GM21367 (cell line): ENCODE results near the gene RBMS3.

ENCODE experiments used
- ATAC-seq: cut with Tn5 transposase; IDR thresholded peaks from one replicate; pipeline ENCODE4 v1.9.1; 2021; ENCODE audit not compliant: unreplicated experiment

Gene RBMS3

DNA sequence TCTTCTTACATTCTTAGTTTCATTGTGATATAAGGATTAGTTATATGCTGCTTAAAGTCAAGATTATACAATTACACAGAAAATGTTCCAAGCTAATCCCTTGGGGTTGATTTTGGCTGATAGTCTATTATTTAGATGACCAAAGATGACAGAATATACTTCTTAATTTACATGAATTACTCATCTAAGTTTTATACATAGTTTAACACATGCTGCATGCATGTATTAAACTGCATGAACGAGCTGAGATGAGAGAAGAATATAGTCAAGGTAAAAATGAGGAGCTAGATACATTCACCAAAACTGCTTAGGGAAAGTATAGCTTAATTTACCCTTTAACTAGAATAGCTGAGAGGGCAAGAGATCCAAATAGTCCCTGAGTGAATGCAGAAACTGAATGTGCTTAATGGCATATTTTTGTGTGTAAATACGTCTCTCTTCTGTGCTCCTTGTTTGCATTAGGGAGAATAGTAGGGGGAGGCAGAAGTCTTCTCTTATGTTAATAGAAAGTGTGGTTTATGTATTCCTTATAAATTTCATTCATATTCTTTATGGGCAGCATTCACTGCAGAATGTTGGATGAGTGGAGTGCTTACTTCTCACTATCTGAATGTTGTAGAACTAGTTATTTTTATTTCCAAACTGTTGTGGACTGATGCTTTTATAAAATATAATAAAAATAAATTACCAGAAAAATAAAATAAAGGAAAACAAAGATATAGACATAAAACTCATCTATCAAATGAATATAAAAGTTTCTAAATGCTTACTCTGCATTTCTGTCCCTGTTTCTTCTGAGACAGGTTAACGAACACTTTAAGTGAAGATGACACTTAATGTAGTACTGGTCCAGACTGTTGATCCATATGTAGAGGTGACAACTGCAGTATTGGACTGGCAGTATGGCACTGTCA, 327.8 kb downstream of the RBMS3 start:
- no peak for ATAC-seq

- no peak for ATAC-seq
Measured at GRCh38 chr3:29609328-29609811, 328.5 kb downstream of the RBMS3 start.

DNA sequence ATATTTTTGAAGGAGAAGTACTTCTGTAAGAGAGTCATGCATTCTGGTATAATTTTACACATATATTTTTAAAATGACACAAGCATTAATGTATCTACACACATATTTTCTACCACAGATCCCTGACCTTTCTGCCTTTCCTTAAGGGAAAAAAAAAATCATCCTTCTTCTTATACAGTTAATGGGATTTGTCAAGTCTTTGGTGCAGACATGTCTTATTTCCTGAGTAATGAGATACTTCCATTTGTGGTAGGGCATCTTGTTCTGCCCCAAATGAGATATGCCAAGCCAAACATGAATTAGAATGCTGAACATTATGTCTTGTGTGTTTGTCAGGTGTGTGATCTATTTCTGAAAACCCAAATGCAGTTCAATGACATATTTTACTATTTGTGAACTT, 329.9 kb downstream of the RBMS3 start:
- ATAC-seq, result no peak

GRCh38 chr3:29611252-29611651, 330.4 kb downstream of the RBMS3 start:
- no peak for ATAC-seq

DNA sequence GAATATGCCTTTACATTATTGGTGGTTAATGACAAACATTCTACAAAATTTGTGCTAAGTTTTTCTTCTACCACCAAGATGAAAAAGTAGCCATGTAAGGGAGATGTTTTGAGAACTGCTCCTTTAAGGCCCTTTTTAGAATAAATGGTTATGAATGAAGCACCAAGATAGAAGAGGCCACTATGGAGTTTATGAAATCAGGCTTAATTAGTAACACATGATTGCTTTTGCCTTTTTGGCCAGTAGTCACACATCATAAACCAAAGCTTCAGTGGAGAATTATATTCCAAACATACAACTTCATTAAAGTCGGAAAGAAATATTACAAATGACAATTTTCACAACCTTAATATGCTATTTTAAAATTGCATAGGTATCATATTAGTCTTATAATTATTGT, 331.7 kb downstream of the RBMS3 start:
- no peak for ATAC-seq

GRCh38 chr3:29614954-29615353, 334.1 kb downstream of the RBMS3 start:
- ATAC-seq, result no peak

GRCh38 chr3:29618395-29619282, 337.8 kb downstream of the RBMS3 start:
- ATAC-seq, result no peak

GRCh38 chr3:29619676-29620075, 338.8 kb downstream of the RBMS3 start:
- ATAC-seq, result no peak

- ATAC-seq, result no peak
Measured at GRCh38 chr3:29627136-29628117, 346.6 kb downstream of the RBMS3 start.

- no peak for ATAC-seq
Measured at GRCh38 chr3:29628795-29629194, 347.9 kb downstream of the RBMS3 start.

DNA sequence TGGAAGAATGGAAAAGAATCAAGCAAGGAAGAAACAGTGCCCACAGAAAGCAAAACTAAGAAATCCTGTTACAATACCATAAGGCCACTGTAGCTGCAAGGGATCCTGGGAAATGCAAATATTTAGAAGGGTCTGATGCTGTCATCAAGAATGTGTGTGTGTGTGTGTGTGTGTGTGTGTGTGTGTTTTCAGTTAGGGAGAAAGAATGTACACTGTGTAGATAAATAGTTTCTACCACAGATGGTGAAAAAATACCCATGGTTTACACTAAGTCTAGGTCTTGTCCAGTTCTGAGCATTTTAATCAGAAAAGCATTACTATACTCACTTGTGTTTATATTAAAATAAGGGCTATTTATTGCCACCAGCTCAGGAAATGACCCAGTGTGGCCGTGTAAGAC, 355.0 kb downstream of the RBMS3 start:
- no peak for ATAC-seq

GRCh38 chr3:29637068-29637467, 356.2 kb downstream of the RBMS3 start:
- ATAC-seq, result no peak

GRCh38 chr3:29639578-29640290, 358.9 kb downstream of the RBMS3 start:
- ATAC-seq, result no peak

- no peak for ATAC-seq
Measured at GRCh38 chr3:29642393-29643033, 361.6 kb downstream of the RBMS3 start.

DNA sequence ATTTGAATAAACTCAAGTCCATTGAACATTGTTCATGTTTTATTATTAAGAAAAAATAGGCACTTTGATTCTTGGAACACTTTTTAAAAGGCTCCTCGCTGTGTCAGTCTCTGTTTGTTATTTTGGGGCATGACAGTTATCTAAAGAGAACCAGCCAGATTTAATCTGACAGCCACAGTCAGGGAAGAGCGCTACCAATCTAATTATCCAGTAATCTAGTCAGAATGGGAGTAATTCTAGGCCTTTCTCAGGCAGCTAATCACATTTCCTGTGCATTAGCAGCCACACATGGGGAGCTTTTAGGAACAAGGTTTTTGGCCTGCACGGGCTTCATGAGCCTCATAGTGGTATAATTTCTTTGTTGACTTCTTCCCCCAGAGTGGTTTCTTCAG, 362.2 kb downstream of the RBMS3 start:
- no peak for ATAC-seq

DNA sequence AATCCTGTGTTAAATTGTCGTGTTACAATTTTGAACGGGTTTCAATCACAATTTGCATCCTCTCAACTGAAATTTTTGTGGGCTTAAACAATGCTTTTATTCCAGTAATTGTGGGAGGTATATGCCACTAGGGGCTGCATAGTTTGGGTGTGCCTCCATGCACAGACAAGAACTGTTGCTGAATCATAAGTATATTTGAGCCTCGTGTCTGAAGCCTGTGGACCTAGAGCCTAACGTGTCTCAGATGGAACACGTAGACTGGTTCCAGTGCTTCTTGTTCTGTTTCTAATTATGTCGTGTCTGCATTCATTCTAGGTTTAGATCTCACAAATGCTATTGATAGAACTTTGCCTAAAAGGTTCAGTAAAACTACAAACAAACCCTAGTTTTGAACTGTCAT, 363.4 kb downstream of the RBMS3 start:
- no peak for ATAC-seq

GRCh38 chr3:29644956-29645636, 364.2 kb downstream of the RBMS3 start:
- ATAC-seq, result no peak

DNA sequence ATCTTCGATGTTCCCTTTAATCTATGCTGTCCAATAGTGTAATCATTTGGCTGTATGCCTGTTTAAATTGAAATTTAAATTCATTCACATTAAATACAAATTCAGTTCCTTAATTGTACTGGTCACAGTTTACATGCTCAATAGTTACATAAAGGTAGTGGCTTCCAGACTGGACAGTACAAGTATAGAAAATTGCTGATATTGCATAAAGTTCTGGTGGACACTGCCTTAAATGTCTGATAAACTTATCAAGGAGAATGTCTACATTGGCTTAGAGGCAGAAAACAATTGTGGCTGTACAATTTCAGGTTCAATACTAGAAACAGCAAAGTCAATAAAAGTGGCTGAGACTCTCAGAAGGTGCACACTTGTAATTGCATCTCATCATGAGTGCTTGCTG, 365.2 kb downstream of the RBMS3 start:
- ATAC-seq, result no peak
